ENCODE results near the gene SLC16A5. TPM values are rescaled to one million over a fixed set of nuclear protein-coding genes. Genes with fewer than 3 reads are reported as not detected.
"Not testable (repeated sequence)": the region's sequence is repeated elsewhere in the genome, so short reads cannot be mapped to it uniquely, and the experiment has no call there.

Gene SLC16A5
- total RNA-seq, 2 experiments from 2014 or later = 9.2 to 11.0 TPM

DNA sequence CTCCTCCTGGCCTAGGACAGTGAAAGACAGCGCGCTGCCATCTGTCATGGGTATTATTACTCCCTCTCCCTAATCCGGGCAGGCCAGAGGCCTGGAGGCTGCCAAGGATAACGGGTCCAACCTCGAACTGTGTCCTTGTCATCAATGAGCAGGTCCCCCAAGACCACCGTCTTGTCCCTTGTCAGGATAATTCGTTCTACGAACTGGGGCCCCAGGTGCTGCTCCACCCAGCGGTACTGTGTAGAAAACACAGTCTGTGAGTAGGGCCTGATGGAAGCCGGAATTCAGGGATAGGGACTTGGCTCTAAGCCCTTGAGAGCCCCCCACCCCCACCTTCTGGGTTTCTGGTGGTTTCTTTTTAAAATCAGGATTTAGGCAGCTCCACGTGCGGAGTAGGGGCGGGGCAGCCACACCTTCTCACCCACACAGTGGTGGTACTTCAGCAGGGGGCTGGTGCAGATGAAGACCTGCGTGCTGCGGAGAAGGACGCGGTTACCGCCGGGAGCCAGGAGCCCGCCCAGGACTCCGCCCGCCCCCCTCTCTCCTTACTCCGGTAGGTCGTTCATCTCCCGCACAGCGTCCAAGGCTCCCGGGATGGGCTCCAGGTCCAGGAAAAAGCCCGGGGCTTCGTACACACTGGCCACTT lies 43.0 kb downstream of the SLC16A5 start:
- ChIA-PET CTCF (interaction anchor here (0.6 to 7.4 kb wide), 16 partner anchors 10 to 169 kb away, joined by 3 to 97 read pairs (median 3); partner anchors contain the start of genes MRPL58 and SLC25A19), POLR2A (interaction anchor here (0.8 to 4.7 kb wide), 20 partner anchors 8 to 169 kb away, joined by 3 to 30 read pairs (median 4); partner anchors contain the start of genes CDR2L, GGA3, JPT1 and MIF4GD)
- peaks cover 6% of the 10 kb centered on the region for H3K36me3 Mint-ChIP-seq (ENCODE audit: low read depth)
- H3K27ac Mint-ChIP-seq = peak overlapping the region; percentile 70
- no peaks in the 10 kb centered on the region for H3K27me3 ChIP-seq (ENCODE audit: control insufficient read depth in 1 of 2, insufficient read depth in 2 of 2, low read length in 2 of 2)
- intact Hi-C loops (cut with DNase I, micrococcal nuclease) = loop anchor here (1.0 to 5.0 kb wide), 3 partner anchors 16 to 52 kb away; partner anchors contain the start of gene SUMO2 (in 1 of the 2)
- ATAC-seq (ENCODE audit: poor library complexity) = peak; percentile 75
- H3K4me1 ChIP-seq (ENCODE audit: insufficient read depth, low read length) = peaks cover 26% of the 10 kb centered on the region
- peaks cover 13% of the 10 kb centered on the region for H3K4me1 Mint-ChIP-seq (ENCODE audit: low read depth)
- TF ChIP-seq, protein P1, sequence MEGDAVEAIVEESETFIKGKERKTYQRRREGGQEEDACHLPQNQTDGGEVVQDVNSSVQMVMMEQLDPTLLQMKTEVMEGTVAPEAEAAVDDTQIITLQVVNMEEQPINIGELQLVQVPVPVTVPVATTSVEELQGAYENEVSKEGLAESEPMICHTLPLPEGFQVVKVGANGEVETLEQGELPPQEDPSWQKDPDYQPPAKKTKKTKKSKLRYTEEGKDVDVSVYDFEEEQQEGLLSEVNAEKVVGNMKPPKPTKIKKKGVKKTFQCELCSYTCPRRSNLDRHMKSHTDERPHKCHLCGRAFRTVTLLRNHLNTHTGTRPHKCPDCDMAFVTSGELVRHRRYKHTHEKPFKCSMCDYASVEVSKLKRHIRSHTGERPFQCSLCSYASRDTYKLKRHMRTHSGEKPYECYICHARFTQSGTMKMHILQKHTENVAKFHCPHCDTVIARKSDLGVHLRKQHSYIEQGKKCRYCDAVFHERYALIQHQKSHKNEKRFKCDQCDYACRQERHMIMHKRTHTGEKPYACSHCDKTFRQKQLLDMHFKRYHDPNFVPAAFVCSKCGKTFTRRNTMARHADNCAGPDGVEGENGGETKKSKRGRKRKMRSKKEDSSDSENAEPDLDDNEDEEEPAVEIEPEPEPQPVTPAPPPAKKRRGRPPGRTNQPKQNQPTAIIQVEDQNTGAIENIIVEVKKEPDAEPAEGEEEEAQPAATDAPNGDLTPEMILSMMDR (IDR thresholded peaks at IDR 0.05) = no peak
- H3K9me3 Mint-ChIP-seq = no peaks in the 10 kb centered on the region
- H3K27ac ChIP-seq (ENCODE audit: low read depth in 1 of 2, low read length in 2 of 2) = peak overlapping the region; percentile 45 to 55
- peak overlapping the region; percentile 88 for H3K4me3 Mint-ChIP-seq
- H3K9me3 ChIP-seq (ENCODE audit: control insufficient read depth in 1 of 2, insufficient read depth in 1 of 2, low read length in 2 of 2) = no peaks in the 10 kb centered on the region
- peak overlapping the region; percentile 83 for H3K4me3 ChIP-seq (ENCODE audit: low read length)
- no peaks in the 10 kb centered on the region for H3K27me3 Mint-ChIP-seq
- peak in 9 of 14 experiments; percentile 29 to 72 (median 37) for DNase-seq
- peaks cover 16% of the 10 kb centered on the region for H3K36me3 ChIP-seq (ENCODE audit: insufficient read depth, low read length)

DNA sequence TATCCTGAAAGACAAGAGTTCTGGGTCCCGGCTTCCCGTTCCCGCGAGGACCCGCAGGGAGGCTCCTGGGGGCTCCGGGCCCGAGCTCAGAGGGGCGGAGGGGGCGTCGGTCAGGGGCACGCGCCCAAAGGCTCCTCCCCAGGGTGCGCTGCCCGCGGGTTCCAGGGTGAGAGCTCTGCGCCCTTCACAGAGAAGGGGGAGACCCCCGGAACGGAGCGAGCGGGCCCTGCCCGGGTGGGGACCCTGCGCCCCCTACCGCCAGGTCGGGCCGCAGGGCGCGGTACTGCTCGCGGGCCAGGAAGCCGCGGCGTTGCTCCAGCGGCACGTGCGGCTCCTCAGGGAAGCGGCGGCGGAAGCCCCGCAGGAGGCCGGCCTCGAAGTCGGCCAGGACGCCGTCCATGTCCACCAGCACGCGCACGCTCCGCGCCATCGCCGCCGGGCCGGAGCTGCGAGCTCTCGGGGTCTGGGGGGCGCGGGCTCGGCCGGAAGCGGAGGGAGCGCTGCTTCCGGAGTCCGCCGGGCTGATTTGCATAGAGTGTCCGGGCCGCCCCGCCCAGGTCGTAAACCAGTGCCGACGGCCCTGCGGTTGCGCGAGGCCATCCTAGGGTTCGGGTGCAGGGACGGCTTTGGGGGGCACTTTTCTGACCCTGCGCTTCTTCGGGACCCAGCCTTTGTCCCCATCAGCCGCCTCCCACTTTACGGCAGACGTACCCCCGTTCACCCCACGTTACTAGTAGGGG lies 43.7 kb downstream of the SLC16A5 start, which contains the start of gene NT5C:
NT5C (minus strand) TSS at position 465 of the 740 bp plus-strand sequence; CDS start at position 430, 35 bp downstream.
- H3K4me1 ChIP-seq (ENCODE audit: insufficient read depth, low read length) = peaks cover 21% of the 10 kb centered on the region
- H3K36me3 ChIP-seq (ENCODE audit: insufficient read depth, low read length) = peaks cover 16% of the 10 kb centered on the region
- intact Hi-C loops (cut with DNase I, micrococcal nuclease) = loop anchor here (5.0 kb wide), 2 partner anchors 41 to 51 kb away; partner anchors contain the start of gene SUMO2 (in 1 of the 2)
- Mint-ChIP-seq H3K4me3 (peak within 1 kb of the TSS; percentile 88), H3K9me3 (no peaks in the 10 kb centered on the region), H3K27me3 (no peaks in the 10 kb centered on the region), H3K27ac (peak within 1 kb of the TSS; percentile 70), H3K4me1 (ENCODE audit: low read depth) (peaks cover 7% of the 10 kb centered on the region), H3K36me3 (ENCODE audit: low read depth) (peaks cover 6% of the 10 kb centered on the region)
- peak within 1 kb of the TSS; percentile 83 for H3K4me3 ChIP-seq (ENCODE audit: low read length)
- no peaks in the 10 kb centered on the region for H3K27me3 ChIP-seq (ENCODE audit: control insufficient read depth in 1 of 2, insufficient read depth in 2 of 2, low read length in 2 of 2)
- H3K9me3 ChIP-seq (ENCODE audit: control insufficient read depth in 1 of 2, insufficient read depth in 1 of 2, low read length in 2 of 2) = no peaks in the 10 kb centered on the region
- ChIA-PET POLR2A (interaction anchor here (0.6 to 4.7 kb wide), 21 partner anchors 9 to 225 kb away, joined by 3 to 30 read pairs (median 4); partner anchors contain the start of genes CDR2L, GGA3, JPT1 and MIF4GD), CTCF (interaction anchor here (0.6 to 7.4 kb wide), 17 partner anchors 10 to 170 kb away, joined by 3 to 97 read pairs (median 3); partner anchors contain the start of genes JPT1, MRPL58 and SLC25A19)
- peak within 1 kb of the TSS; percentile 45 to 55 for H3K27ac ChIP-seq (ENCODE audit: low read depth in 1 of 2, low read length in 2 of 2)
- ATAC-seq (ENCODE audit: poor library complexity) = peak; percentile 72
- peak in 10 of 14 experiments; percentile 44 to 78 (median 56) for DNase-seq
- TF ChIP-seq, protein P1 (IDR thresholded peaks at IDR 0.05) = peak; percentile 70

DNA sequence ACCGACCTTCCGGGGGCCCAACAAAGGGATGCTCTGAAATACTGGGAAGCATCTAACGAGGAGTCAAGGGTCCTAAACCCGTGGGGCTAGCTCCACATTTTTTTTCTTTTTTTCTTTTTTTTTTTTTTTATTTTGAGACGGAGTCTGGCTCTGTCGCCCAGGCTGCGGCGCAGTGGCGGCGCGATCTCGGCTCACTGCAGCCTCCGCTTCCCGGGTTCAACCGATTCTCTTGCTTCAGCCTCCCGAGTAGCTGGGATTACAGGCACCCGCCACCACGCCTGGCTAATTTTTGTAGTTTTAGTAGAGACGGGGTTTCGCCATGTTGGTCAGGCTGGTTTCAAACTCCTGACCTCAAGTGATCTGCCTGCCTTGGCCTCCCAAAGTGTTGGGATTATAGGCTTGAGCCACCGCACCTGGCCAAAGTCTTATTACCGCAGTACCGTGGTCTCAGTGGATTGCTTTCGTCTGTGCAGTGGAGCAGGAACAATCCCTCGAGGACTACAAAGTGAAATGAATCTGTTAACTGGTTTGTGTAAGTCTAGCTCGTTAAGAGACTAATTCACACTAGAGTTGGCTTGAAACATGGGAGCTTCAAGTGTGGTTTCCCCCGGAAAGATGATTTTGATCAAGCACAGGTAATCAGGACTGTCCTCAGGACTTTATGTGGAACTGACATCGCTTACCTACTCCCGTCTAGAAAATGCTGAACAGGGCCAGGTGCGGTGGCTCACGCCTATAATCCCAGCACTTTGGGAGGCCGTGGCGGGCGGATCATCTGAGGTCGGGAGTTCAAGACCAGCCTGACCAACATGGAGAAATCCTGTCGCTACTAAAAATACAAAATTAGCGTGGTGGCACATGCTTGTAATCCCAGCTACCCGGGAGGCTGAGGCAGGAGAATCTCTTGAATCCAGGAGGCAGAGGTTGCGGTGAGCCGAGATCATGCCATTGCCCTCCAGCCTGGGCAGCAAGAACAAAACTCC lies 44.6 kb downstream of the SLC16A5 start:
- not testable (repeated sequence) for H3K4me1 Mint-ChIP-seq (ENCODE audit: low read depth); H3K27me3 Mint-ChIP-seq; H3K9me3 Mint-ChIP-seq; H3K27me3 ChIP-seq (ENCODE audit: control insufficient read depth in 1 of 2, insufficient read depth in 2 of 2, low read length in 2 of 2); H3K36me3 Mint-ChIP-seq (ENCODE audit: low read depth); DNase-seq; ATAC-seq (ENCODE audit: poor library complexity); H3K9me3 ChIP-seq (ENCODE audit: control insufficient read depth in 1 of 2, insufficient read depth in 1 of 2, low read length in 2 of 2)
- H3K4me1 ChIP-seq (ENCODE audit: insufficient read depth, low read length) = peaks cover 21% of the 10 kb centered on the region
- intact Hi-C loops (cut with DNase I, micrococcal nuclease) = loop anchor here (5.0 kb wide), 2 partner anchors 40 to 50 kb away; partner anchors contain the start of gene SUMO2 (in 1 of the 2)
- H3K36me3 ChIP-seq (ENCODE audit: insufficient read depth, low read length) = peaks cover 16% of the 10 kb centered on the region
- POLR2A ChIA-PET = interaction anchor here (0.6 to 4.7 kb wide), 16 partner anchors 9 to 384 kb away, joined by 3 to 30 read pairs (median 4); partner anchors contain the start of genes GGA3, JPT1, MIF4GD and MRPS7
- Mint-ChIP-seq H3K4me3 (peak overlapping the region; percentile 86), H3K27ac (peak overlapping the region; percentile 65)
- H3K4me3 ChIP-seq (ENCODE audit: low read length) = peak overlapping the region; percentile 83
- CTCF ChIA-PET = interaction anchor here (0.6 to 7.4 kb wide), 8 partner anchors 13 to 191 kb away, joined by 3 to 97 read pairs (median 4); partner anchors contain the start of gene JPT1
- peak overlapping the region; percentile 30 to 45 for H3K27ac ChIP-seq (ENCODE audit: low read depth in 1 of 2, low read length in 2 of 2)

Measured in CD4-positive, alpha-beta T cell (primary cell).